K562 (cell line): ENCODE data around the gene SDHC. TPM values are rescaled to one million over a fixed set of nuclear protein-coding genes. Genes with fewer than 3 reads are reported as not detected.

Experiments used
- ATAC-seq: fragments of 200-7000 bp; cut with Tn5 transposase; 3 replicates; pipeline ENCODE4 v1.9.1; 2020; ENCODE audit warnings: moderate library complexity
- Bru-seq: library from RNA; stranded (reverse); fragments of 400-500 nt; gene quantifications from one replicate; lab custom pipeline; 2021; lab: Mats Ljungman, UMichigan
- BruChase-seq, 2 experiments: library from RNA; stranded (reverse); fragments of 400-500 nt; gene quantifications; one replicate each; lab custom pipeline; 2021; lab: Mats Ljungman, UMichigan
- BruUV-seq: library from RNA; stranded (reverse); fragments of 400-500 nt; replicated peaks from 2 replicates; lab custom pipeline; 2021; lab: Mats Ljungman, UMichigan
- CTCF ChIA-PET: fragments of 300-600 bp; formaldehyde crosslinking; extraction: SDS; loops from one replicate; lab custom pipeline; 2021; ENCODE audit warnings: low intra/inter-chr PET ratio; lab: Yijun Ruan, JAX
- POLR2A ChIA-PET: fragments of 300-600, 350-650 bp; sonication (Branson Sonifier 250); formaldehyde crosslinking; extraction: SDS; loops from one replicate; lab custom pipeline; 2021; ENCODE audit warnings: antibody characterized with exemption, inconsistent platforms; lab: Yijun Ruan, JAX
- DNase-seq, 4 experiments: peaks; one replicate each; pipeline versions ENCODE4 v3.0.0 to v3.0.0-alpha.2; 2011 to 2018; ENCODE audit warnings: low spot score in 3 of 4, mixed read lengths in 3 of 4; ENCODE audit errors: extremely low read depth in 1 of 4
- FAIRE-seq: peaks from 2 replicates; lab custom pipeline; 2011; peaks lifted over from hg19 to GRCh38; lab: Jason Lieb, UNC
- H2AFZ ChIP-seq: 2 replicates; pipeline ENCODE4 v1.6.0; 2011; ENCODE audit warnings: low read depth, low read length, control low read depth, inconsistent platforms
- H3K27ac ChIP-seq: fragments of 200-600 bp; 3 replicates; pipeline ENCODE4 v1.8.0; 2011; ENCODE audit warnings: low read depth, mild to moderate bottlenecking, control low read depth, inconsistent platforms, low read length, moderate library complexity, mixed read lengths; ENCODE audit errors: extremely low read depth
- H3K27me3 ChIP-seq, 2 experiments: fragments of 300-600 bp in 1 of 2; 2 replicates in 1 of 2; 3 replicates in 1 of 2; pipeline versions ENCODE4 v1.6.0 to v1.8.0; 2011; ENCODE audit warnings: inconsistent platforms in 2 of 2, low read length in 2 of 2, mild to moderate bottlenecking in 1 of 2, mixed read lengths in 1 of 2, moderate library complexity in 1 of 2; ENCODE audit not compliant: control insufficient read depth in 2 of 2, insufficient read depth in 2 of 2
- H3K36me3 ChIP-seq: fragments of 300-600 bp; 3 replicates; pipeline ENCODE4 v1.8.0; 2011; ENCODE audit warnings: mild to moderate bottlenecking, low read length, inconsistent platforms; ENCODE audit not compliant: control insufficient read depth, insufficient read depth
- H3K4me1 ChIP-seq, 2 experiments: fragments of 200-600 bp in 1 of 2; replicated peaks in 1 of 2; 2 replicates in 1 of 2; 3 replicates in 1 of 2; pipeline versions ENCODE4 v1.5.1 to v1.8.0; 2011; ENCODE audit warnings: inconsistent platforms in 2 of 2, low read length in 2 of 2, mild to moderate bottlenecking in 1 of 2, mixed read lengths in 1 of 2, moderate library complexity in 1 of 2; ENCODE audit not compliant: control insufficient read depth in 2 of 2, insufficient read depth in 2 of 2
- H3K4me2 ChIP-seq: 2 replicates; pipeline ENCODE4 v1.6.1; 2011; ENCODE audit warnings: low read length, control low read depth, inconsistent platforms, mixed read lengths; ENCODE audit not compliant: insufficient read depth
- H3K4me3 ChIP-seq: fragments of 200-600 bp; sonication (generic), shearing (Covaris generic); 2 replicates; pipeline ENCODE4 v1.5.1; 2016; ENCODE audit warnings: control low read depth, inconsistent platforms
- H3K79me2 ChIP-seq: fragments of 200-600 bp; 3 replicates; pipeline ENCODE4 v1.8.0; 2011; ENCODE audit warnings: low read length, inconsistent platforms; ENCODE audit not compliant: control insufficient read depth, insufficient read depth
- H3K9ac ChIP-seq, 2 experiments: 2 replicates each; pipeline versions ENCODE4 v1.6.0 to v1.6.1; 2011; ENCODE audit warnings: low read depth in 2 of 2, low read length in 2 of 2, control low read depth in 1 of 2, inconsistent platforms in 1 of 2, mild to moderate bottlenecking in 1 of 2, mixed read lengths in 1 of 2; ENCODE audit not compliant: insufficient read depth in 1 of 2
- H3K9me1 ChIP-seq: one replicate; pipeline ENCODE4 v1.6.0; 2011; ENCODE audit warnings: inconsistent platforms, mild to moderate bottlenecking, low read length, moderate library complexity; ENCODE audit not compliant: control insufficient read depth, insufficient read depth
- H3K9me3 ChIP-seq: replicated peaks from 2 replicates; pipeline ENCODE4 v1.5.1; 2011; ENCODE audit warnings: low read depth, low read length, inconsistent platforms; ENCODE audit not compliant: control insufficient read depth, insufficient read depth
- H4K20me1 ChIP-seq: replicated peaks from 2 replicates; pipeline ENCODE4 v1.6.1; 2011; ENCODE audit warnings: low read length, inconsistent platforms, mixed read lengths; ENCODE audit not compliant: control insufficient read depth, insufficient read depth
- CCAR2 ChIP-seq: fragments of 200-400 bp; formaldehyde crosslinking; IDR thresholded peaks from 2 replicates; pipeline ENCODE4 v1.6.1; 2017; ENCODE audit warnings: mild to moderate bottlenecking, low read depth, low read length
- PCBP2 ChIP-seq: fragments of 200-400 bp; formaldehyde crosslinking; IDR thresholded peaks from 2 replicates; pipeline ENCODE4 v1.6.1; 2018; ENCODE audit warnings: low read length, low read depth, mild to moderate bottlenecking, moderate library complexity; ENCODE audit not compliant: poor library complexity, severe bottlenecking
- PHTF2 ChIP-seq: fragments of 250-450 bp; sonication (Bioruptor Pico); IDR thresholded peaks from 2 replicates; pipeline ENCODE4 v1.5.0; 2021; ENCODE audit warnings: mild to moderate bottlenecking
- RBBP5 ChIP-seq: fragments of 200-600 bp; sonication (generic); IDR thresholded peaks from 2 replicates; pipeline ENCODE4 v1.6.1; 2012; ENCODE audit warnings: borderline replicate concordance, mild to moderate bottlenecking, low read length, control low read depth, inconsistent platforms; ENCODE audit not compliant: insufficient read depth, poor library complexity, severe bottlenecking
- ZHX1 ChIP-seq: fragments of 150-350 bp; conservative IDR thresholded peaks from 2 replicates; pipeline ENCODE4 v1.6.1; 2014; ENCODE audit warnings: low read length
- ZNF124 ChIP-seq: sonication (generic); formaldehyde crosslinking; IDR thresholded peaks from 2 replicates; pipeline ENCODE4 v1.8.1; 2022; ENCODE audit warnings: missing genetic modification reagents
- ZNF133 ChIP-seq: fragments of 250-450 bp; sonication (Bioruptor Pico); IDR thresholded peaks from 2 replicates; pipeline ENCODE4 v1.4.0; 2020; ENCODE audit warnings: mild to moderate bottlenecking
- ZNF830 ChIP-seq: fragments of 250-450 bp; sonication (Bioruptor Pico); IDR thresholded peaks from 2 replicates; pipeline ENCODE4 v1.5.0; 2021; ENCODE audit warnings: mild to moderate bottlenecking
- ZSCAN29 ChIP-seq: fragments of 450-650 bp; IDR thresholded peaks from 2 replicates; pipeline ENCODE4 v1.6.1; 2017
- WGBS: fragments of 100-300 bp; shearing (Covaris generic); methylation state at CpG from one replicate; pipeline ENCODE4 v1.1.6; 2016; ENCODE audit warnings: low coverage, mixed read lengths; ENCODE audit not compliant: insufficient coverage; ENCODE audit errors: missing lambda C conversion rate; 5-methylcytosine and 5-hydroxymethylcytosine counted together
- in situ Hi-C: fragments of 300-500 bp; cut with MboI; formaldehyde crosslinking; loops from 4 replicates; pipeline ENCODE4 v1.15.0; 2018; ENCODE audit warnings: inconsistent platforms, mixed read lengths
- intact Hi-C: fragments of 100-400 bp; cut with micrococcal nuclease; formaldehyde crosslinking; loops from 2 replicates; pipeline ENCODE4 v1.14.2; 2022
- long read RNA-seq, 3 experiments: library from polyadenylated mRNA in 2 of 3; library from RNA in 1 of 3; unstranded in 2 of 3; stranded (forward) in 1 of 3; transcript quantifications; one replicate each; pipeline ENCODE4 v2.0.0, GENCODE V29; 2019 to 2022
- polyA minus RNA-seq, 3 experiments: library from RNA; depleted of rRNA, polyadenylated mRNA; stranded (reverse); fragments of >200 nt; gene quantifications; 2 replicates each; pipeline ENCODE4 v1.2.3, GENCODE V29; 2011
- polyA plus RNA-seq, 8 experiments: library from polyadenylated mRNA; depleted of rRNA in 4 of 8; stranded (reverse) in 5 of 8; unstranded in 3 of 8; fragments of >200 nt; fragmentation: Nextera tagmentation in 2 of 8; fragmentation: Illumina TruSeq in 1 of 8; extraction: Ambion mirVana in 2 of 8; extraction: Trizol in 1 of 8; gene quantifications; 2 replicates each; pipeline versions ENCODE4 v1.2.1 to v1.2.3, GENCODE V29; 2011 to 2014; ENCODE audit warnings: inconsistent platforms in 1 of 8, missing spikeins in 1 of 8
- total RNA-seq, 7 experiments: library from RNA; depleted of rRNA in 6 of 7; stranded (reverse); fragments of >200 nt in 6 of 7; fragmentation: Illumina TruSeq in 2 of 7; extraction: Trizol in 2 of 7; gene quantifications; 2 replicates each; pipeline versions ENCODE4 v1.2.1 to v1.2.3, GENCODE V29; 2011 to 2021; ENCODE audit warnings: low replicate concordance in 1 of 7
- TF ChIP-seq, protein P1 (sequence below): fragments of 450-650 bp; IDR thresholded peaks from 2 replicates; pipeline ENCODE4 v1.6.1; 2016; ENCODE audit warnings: mild to moderate bottlenecking

Gene SDHC
- 35.9 and 56.0 TPM in 2 replicates for total RNA-seq (2011; cell fraction: chromatin; rRNA removed; ENCODE audit: low replicate concordance)
- 47.2 and 69.9 TPM in 2 replicates for total RNA-seq (2011; cell fraction: nucleolus; rRNA removed)
- total RNA-seq (2011; cell fraction: nucleoplasm; rRNA removed) = 58.2 and 68.6 TPM in 2 replicates
- total RNA-seq (2014; rRNA removed) = 7.7 and 13.7 TPM in 2 replicates
- 74.8 and 87.4 TPM in 2 replicates for total RNA-seq (2014; rRNA removed; fragmentation: Illumina TruSeq; extraction: Trizol)
- total RNA-seq (2015; rRNA removed; fragmentation: Illumina TruSeq; extraction: Trizol) = 54.2 and 55.0 TPM in 2 replicates
- total RNA-seq (2021) = 161 and 178 TPM in 2 replicates
- 273 and 309 TPM in 2 replicates for polyA plus RNA-seq (2011; rRNA removed)
- 358 and 447 TPM in 2 replicates for polyA plus RNA-seq (2011; cell fraction: cytosol; rRNA removed)
- 83.7 and 117 TPM in 2 replicates for polyA plus RNA-seq (2011; cell fraction: nucleus; rRNA removed)
- 144 and 207 TPM in 2 replicates for polyA plus RNA-seq (2012)
- 249 and 293 TPM in 2 replicates for polyA plus RNA-seq (2014; fragmentation: Illumina TruSeq; extraction: Trizol)
- polyA plus RNA-seq (2014; fragmentation: Nextera tagmentation; extraction: Ambion mirVana) = 100 to 1,000 TPM in 1 of 2 experiments, 10 to 100 TPM in 1; 99.8 to 198 TPM
- polyA plus RNA-seq (2014; rRNA removed) = 174 and 184 TPM in 2 replicates
- 100 and 112 TPM in 2 replicates for polyA minus RNA-seq (2011; rRNA and poly(A)+ RNA removed)
- polyA minus RNA-seq (2011; cell fraction: cytosol; rRNA and poly(A)+ RNA removed) = 61.5 and 99.0 TPM in 2 replicates
- polyA minus RNA-seq (2011; cell fraction: nucleus; rRNA and poly(A)+ RNA removed) = 28.0 and 50.4 TPM in 2 replicates
- Bru-seq, nascent RNA = percentile 77 among the genes with signal in this experiment
- percentile 77 among the genes with signal in this experiment for BruChase-seq, experiment 1, labeled RNA remaining after a 2-hour chase
- BruChase-seq, experiment 2, labeled RNA remaining after a 6-hour chase = percentile 73 among the genes with signal in this experiment
- long read RNA-seq, experiment 1, full-length matches to known transcripts = 29 of 87 reads
- long read RNA-seq, experiment 1, partial matches to known transcripts = 5 of 87 reads
- long read RNA-seq, experiment 1, other reads (novel, unspliced or antisense) = 53 of 87 reads
- long read RNA-seq, experiment 2, full-length matches to known transcripts = 66 of 119 reads
- long read RNA-seq, experiment 2, partial matches to known transcripts = 42 of 119 reads
- long read RNA-seq, experiment 2, other reads (novel, unspliced or antisense) = 11 of 119 reads
- long read RNA-seq, experiment 3, full-length matches to known transcripts = 108 of 120 reads
- long read RNA-seq, experiment 3, partial matches to known transcripts = 9 of 120 reads
- long read RNA-seq, experiment 3, other reads (novel, unspliced or antisense) = 3 of 120 reads

DNA sequence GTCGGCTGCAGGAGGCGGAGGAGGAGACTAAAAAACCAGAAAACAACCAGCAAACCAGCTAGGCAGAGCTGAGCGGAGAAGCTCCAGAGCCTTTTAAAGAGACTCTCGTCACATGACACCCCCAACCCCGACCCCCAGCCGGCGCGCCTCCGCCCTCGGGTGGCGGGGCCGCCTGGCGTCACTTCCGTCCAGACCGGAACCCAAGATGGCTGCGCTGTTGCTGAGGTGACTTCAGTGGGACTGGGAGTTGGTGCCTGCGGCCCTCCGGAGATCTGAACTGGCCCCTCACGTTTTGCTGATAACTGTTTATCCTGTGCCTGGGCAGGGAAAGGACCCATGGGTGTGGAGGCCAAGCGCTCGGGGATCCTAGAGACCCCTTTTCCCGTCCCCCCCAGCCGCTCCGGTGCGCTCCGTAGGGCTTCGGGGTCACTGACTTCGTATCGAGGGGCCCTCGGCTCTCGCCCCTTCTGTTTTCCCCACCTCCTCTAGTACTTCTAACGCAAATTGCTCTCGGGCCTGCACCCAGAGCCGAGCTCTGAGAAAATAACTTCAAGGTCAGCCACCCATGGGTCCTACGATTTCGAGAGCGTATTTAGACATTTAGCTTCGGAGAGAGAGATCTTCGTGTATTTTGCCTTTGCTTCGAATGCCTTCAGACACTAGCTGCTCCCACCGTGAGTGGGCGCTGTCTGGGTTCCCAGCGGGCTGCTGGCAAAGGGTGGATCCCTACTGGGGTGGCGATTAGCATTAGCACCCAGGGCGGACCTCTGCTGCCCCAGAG lies at the start of gene SDHC:
Gene SDHC, plus strand, starts transcription at position 181 of the 781 bp plus-strand sequence. Its CDS starts 25 bp downstream, at position 206.
- in situ Hi-C loops = no loop called here
- Histone ChIP-seq H2AFZ (peak within 1 kb of the TSS; percentile 94), H3K79me2 (peaks cover 38% of the 10 kb centered on the region), H4K20me1 (no peaks in the 10 kb centered on the region), H3K27ac (peak within 1 kb of the TSS; percentile 98), H3K36me3 (peaks cover 9% of the 10 kb centered on the region; the same call in 1 of the 3 replicates), H3K9ac (peak within 1 kb of the TSS; percentile 97 to 99), H3K27me3 (no peaks in the 10 kb centered on the region), H3K9me1 (no peaks in the 10 kb centered on the region), H3K9me3 (no peaks in the 10 kb centered on the region), H3K4me3 (peak within 1 kb of the TSS; percentile 91), H3K4me1 (peaks cover 13 to 30% of the 10 kb centered on the region in 2 experiments), H3K4me2 (peak within 1 kb of the TSS; percentile 92)
- TSS peak; percentile 75 for BruUV-seq
- peak; percentile 92 for FAIRE-seq
- ChIA-PET POLR2A (interaction anchor here (0.6 to 2.8 kb wide), 17 partner anchors 8 to 502 kb away, joined by 3 to 13 read pairs (median 3); partner anchors contain the start of genes TOMM40L and USP21), CTCF (interaction anchor here (0.8 kb wide), 1 partner anchor 59 kb away, joined by 4 read pairs; no protein-coding TSS in a partner anchor)
- peak; percentile 96 for ATAC-seq
- 1% methylated on average over 45 of the region's 45 CpGs for WGBS
- intact Hi-C loops = loop anchor here (10.0 kb wide), 1 partner anchor 130 kb away; no protein-coding TSS in a partner anchor
- peak; percentile 93 to 95 (median 94) for DNase-seq
- no peak for TF ChIP-seq ZNF124
- peak; percentile 68; the same call in 1 of the 2 replicates for TF ChIP-seq ZSCAN29
- no peak for TF ChIP-seq PHTF2 (CRISPR knock-in tag)
- TF ChIP-seq ZNF133 (CRISPR knock-in tag) = no peak
- TF ChIP-seq ZNF830 (CRISPR knock-in tag) = no peak
- TF ChIP-seq, protein P1, sequence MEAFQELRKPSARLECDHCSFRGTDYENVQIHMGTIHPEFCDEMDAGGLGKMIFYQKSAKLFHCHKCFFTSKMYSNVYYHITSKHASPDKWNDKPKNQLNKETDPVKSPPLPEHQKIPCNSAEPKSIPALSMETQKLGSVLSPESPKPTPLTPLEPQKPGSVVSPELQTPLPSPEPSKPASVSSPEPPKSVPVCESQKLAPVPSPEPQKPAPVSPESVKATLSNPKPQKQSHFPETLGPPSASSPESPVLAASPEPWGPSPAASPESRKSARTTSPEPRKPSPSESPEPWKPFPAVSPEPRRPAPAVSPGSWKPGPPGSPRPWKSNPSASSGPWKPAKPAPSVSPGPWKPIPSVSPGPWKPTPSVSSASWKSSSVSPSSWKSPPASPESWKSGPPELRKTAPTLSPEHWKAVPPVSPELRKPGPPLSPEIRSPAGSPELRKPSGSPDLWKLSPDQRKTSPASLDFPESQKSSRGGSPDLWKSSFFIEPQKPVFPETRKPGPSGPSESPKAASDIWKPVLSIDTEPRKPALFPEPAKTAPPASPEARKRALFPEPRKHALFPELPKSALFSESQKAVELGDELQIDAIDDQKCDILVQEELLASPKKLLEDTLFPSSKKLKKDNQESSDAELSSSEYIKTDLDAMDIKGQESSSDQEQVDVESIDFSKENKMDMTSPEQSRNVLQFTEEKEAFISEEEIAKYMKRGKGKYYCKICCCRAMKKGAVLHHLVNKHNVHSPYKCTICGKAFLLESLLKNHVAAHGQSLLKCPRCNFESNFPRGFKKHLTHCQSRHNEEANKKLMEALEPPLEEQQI = no peak
- no peak for TF ChIP-seq ZHX1
- TF ChIP-seq CCAR2 = no peak
- TF ChIP-seq RBBP5 = peak; percentile 94
- no peak for TF ChIP-seq PCBP2
